NCI-H82 (cell line): ENCODE results near the gene TRIM17.
"Not testable (repeated sequence)": the region's sequence is repeated elsewhere in the genome, so short reads cannot be mapped to it uniquely, and the experiment has no call there.

Source experiments
- DNase-seq: peaks from one replicate; lab custom pipeline; 2025; lab: John Stamatoyannopoulos, UW

The TRIM17 gene

GRCh38 chr1:228448372-228448771, 31.7 kb upstream of the TRIM17 start:
- no peak for DNase-seq

DNA sequence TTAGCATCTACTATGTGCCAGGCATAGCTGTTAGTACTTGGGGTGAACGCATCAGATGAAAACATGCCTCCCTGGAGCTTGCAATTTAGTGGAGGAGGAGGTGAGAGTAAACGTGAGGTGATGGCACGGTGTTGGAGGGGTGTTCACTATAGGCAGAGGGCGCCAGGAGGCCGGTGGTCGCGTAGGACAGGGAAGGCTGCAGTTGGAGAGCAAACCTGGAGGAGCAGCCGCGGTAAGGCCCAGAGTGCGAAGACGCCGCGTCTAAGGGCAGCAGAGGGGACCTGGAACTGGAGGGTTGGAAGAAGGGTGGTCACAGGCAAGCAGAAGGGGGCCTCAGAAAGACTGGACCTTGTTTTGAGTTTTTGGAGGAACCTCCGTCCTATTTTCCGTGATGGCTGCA, 30.2 kb upstream of the TRIM17 start:
- DNase-seq = no peak

- DNase-seq = no peak
These were observed 29.4 kb upstream of the TRIM17 start for GRCh38 chr1:228445843-228446650.

DNA sequence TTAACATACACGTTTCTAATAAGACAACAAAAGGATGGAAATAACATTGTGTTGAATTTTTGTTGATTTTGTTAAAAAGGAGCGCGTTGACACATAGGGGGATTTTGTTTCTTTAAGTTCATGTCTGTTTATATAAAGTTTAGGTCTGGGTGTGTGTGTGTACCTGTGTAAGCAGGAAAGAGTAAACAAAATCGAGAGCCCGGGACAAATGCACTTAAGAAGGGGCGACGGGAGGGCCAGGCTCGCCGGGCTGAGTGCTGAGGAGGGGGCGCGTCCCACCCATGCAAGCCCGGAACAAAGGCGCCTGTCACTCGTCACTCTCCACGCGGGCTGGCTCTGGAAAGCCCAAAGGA, 28.8 kb upstream of the TRIM17 start:
- no peak for DNase-seq

GRCh38 chr1:228443395-228443794, 26.7 kb upstream of the TRIM17 start:
- DNase-seq = no peak

- no peak for DNase-seq
These were observed 24.3 kb upstream of the TRIM17 start for GRCh38 chr1:228440761-228441500.

DNA sequence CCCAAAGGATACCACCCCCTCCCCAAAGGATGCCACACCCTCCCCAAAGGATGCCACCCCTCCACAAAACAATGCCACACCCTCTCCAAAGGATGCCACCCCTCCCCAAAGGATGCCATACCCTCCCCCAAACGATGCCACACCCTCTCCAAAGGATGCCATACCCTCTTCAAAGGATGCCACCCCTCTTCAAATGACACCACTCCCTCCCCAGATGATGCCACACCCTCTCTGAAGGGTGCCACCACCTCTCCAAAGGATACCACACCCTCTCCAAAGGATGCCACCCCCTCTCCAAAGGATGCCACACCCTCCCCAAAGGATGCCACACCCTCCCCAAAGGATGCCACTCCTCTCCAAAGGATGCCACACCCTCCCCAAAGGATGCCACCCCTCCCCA, 21.6 kb upstream of the TRIM17 start:
- no peak for DNase-seq

DNA sequence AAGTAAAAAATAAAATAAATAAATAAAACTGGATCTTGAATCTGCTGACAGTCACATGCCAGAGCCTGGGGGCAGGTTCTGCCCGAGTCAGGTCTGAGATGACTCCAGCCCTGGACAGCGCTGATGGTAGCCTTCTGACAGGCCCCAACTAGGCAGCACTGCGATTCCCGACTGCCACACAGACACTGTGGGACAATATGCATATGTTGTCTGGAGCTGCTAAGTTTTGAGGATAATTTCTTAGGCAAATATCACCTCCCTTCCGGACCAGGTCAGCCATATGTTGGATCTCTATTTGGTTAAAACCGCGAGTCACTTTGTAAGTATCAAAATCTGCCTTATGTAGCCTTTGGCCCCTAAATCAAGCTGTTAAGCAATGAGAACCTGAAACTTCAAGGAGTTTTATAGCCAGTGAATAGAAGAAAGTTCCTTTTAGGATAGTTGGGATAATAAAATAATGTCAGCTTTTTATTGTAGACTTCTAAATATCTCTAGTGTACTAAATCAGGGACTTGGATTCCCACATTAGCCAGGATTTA, 20.8 kb upstream of the TRIM17 start:
- DNase-seq = no peak

- peak; percentile 68 for DNase-seq
These were observed 18.0 kb upstream of the TRIM17 start for GRCh38 chr1:228434689-228435088.

DNA sequence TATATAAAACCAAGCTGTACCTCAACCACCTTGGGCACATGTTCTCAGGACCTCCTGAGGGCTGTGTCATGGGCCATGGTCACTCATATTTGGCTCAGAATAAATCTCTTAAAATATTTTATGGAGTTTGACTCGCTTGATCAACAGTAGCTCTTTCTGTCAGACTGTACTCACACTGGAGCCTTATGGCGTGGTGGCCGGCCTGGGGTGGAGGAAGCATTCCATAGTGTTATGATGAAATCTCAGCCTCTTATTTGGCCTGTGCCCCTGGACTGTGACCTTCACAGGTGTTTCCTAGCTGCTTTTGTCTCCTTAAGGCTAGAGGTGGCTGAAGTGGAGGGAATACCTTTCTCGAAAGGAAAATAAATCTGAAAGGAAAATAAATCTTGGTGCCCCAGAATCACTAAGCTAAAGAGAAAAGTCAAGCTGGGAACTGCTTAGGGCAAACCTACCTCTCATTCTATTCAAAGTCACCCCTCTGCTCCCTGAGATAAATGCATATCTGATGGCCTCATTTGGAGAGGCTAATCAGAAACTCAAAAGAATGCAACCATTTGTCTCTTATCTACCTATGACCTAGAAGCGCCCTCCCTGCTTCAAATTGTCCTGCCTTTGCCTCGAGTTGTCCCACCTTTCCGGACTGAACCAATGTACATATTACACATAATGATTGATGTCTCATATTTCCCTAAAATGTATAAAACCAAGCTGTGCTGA, 16.8 kb upstream of the TRIM17 start:
- DNase-seq = not testable (repeated sequence)

- no peak for DNase-seq
These were observed 13.6 kb upstream of the TRIM17 start for GRCh38 chr1:228430243-228430642.

DNA sequence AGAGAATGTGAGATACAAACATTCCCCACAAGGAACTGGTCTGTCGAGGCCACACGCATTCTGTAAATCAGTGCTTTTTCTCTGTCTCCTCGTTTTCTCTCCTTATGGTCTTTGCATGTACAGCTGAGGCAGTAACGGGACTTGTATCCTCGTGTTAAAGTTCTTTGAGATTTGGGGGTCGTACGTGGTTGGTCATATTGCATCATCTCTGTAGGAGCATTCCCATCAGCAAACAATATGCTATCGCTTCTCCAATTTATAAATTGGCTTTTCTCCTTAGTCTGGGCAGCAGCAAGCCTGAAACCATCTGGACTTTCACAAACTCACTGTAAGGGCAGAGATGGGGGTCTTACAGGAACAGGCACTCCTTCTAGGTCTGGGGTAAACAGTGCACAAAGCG, 13.0 kb upstream of the TRIM17 start:
- DNase-seq = peak; percentile 38

GRCh38 chr1:228429007-228429406, 12.3 kb upstream of the TRIM17 start:
- DNase-seq = no peak

GRCh38 chr1:228428412-228428811, 11.8 kb upstream of the TRIM17 start:
- DNase-seq = no peak

GRCh38 chr1:228426518-228427175, 10.0 kb upstream of the TRIM17 start:
- DNase-seq = no peak

DNA sequence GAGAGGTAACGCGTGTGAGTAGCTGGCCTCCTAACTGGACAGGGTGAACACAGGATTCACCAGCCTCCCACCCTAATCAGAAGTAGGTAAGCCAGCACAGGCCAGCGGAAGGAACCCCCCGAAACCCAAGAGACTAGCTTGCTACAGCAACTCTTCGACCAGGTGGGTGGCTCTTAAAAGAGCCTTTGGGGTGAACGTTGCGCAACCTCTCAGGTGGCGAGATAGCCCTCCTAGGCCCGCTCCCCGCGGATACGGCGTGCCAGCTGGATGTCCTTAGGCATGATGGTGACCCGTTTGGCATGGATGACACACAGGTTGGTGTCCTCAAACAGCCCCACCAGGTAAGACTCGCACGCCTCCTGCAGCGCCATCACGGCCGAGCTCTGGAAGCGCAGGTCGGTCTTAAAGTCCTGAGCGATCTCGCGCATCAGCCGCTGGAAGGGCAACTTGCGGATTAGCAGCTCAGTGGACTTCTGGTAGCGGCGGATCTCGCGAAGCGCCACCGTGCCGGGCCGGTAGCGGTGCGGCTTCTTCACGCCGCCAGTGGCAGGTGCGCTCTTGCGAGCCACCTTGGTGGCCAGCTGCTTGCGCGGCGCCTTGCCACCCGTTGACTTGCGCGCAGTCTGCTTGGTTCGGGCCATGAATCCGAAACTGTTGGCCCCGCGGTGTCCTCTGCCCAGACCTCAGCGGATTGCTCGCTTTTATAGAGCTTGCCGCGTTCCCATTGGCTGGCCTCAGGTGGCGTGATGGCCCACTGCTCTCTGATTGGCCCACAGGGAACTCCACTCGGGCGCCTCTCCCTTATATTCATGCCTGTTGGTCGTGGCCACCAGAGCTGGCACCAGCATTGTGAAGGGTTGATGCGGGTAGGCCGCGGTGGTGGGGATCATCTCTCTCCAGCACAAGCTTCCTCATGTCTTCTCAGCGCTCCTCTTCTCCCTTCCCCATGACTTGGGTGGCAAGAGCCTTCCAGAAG, 8.3 kb upstream of the TRIM17 start:
- no peak for DNase-seq

DNA sequence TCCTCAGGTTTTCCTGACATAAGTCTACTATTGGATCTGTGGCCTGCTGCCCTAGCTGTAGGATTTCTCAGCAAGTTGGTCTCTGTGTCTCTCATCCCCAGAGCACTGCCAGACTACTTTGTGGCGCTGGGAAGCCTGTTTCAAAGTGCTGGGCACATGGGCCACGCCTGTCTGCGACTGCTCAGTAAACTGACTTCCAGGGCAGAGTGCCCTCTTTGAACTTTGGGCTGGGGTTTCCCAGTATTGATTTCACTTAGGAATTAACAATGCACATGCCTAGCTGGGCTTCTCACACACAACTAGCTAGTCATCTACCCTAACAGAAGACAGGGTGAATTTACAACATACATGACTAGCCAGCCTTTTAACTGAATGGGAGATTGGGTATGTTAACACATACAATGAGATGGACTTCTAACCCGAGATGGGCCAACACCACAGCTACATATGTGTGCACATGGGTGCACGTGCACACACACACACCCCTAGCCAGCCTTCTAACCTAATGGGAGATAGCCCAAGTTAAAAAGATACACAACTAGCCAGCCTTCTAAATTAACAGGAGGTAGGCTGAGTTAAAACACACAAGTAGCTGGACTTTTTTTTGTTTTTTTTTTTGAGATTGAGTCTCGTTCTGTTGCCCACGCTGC, 6.9 kb upstream of the TRIM17 start:
- DNase-seq = no peak

GRCh38 chr1:228420968-228421826, 4.5 kb upstream of the TRIM17 start:
- no peak for DNase-seq

GRCh38 chr1:228417483-228418203, 982 bp upstream of the TRIM17 start:
- DNase-seq = no peak
